ENCODE data around the gene DNAJC22. TPM values are rescaled to one million over a fixed set of nuclear protein-coding genes. Genes with fewer than 3 reads are reported as not detected.
A peak's percentile ranks its signal among the peaks of the same experiment; 100 is the strongest.
"Not testable (repeated sequence)": the region's sequence is repeated elsewhere in the genome, so short reads cannot be mapped to it uniquely, and the experiment has no call there.

Gene DNAJC22
- polyA plus RNA-seq, 1 donor: 50.0 TPM

DNA sequence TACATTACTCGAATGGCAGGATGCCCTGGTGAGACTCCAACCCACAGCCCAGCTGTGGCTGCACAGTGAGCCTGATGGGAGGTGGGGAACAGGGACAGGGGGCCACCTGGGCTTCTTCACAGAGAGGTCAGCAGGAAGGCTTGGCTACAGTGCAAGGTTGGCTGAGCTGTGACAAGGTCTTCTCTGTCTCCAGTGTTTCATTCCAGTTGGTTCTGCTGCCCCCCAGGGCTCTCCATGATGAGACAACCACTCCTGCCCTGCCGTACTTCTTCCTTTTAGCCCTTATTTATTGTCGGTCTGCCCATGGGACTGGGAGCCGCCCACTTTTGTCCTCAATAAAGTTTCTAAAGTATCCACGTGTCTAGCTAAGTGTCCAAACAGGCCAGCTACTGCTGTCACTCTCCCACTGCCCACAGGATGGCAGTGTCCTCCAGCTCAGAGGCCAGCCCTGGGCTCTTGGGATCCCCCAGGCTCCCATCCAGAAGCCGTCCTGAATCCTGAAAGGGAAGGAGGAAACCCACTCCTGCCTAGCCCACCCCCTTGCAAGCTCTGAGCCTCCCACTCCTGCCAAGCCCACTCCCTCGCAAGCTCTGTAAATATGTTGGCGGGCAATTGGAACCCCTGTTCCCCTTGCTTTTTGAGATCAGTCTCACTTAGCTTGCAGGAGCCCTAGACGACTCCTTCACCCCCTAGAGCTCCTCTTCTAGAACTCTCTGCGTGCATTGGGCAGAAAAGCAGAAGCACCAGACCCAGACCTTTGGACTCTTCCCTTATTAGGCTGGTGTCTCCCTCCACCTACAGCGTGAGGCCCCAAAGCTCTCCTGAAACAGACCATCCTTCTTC, 15.1 kb upstream of the DNAJC22 start:
- H3K36me3 ChIP-seq (ENCODE audit: control insufficient read depth, insufficient read depth, low read length): peaks cover 10% of the 10 kb centered on the region
- H3K27ac ChIP-seq (ENCODE audit: low read length): no peak overlapping the region
- peak; percentile 71 to 72 for DNase-seq
- peaks cover 10% of the 10 kb centered on the region for H3K9me3 ChIP-seq (ENCODE audit: control insufficient read depth, low read depth, low read length)
- H3K27me3 ChIP-seq (ENCODE audit: control insufficient read depth, insufficient read depth, low read length): peaks cover 44% of the 10 kb centered on the region
- no peak overlapping the region for H3K4me3 ChIP-seq (ENCODE audit: low read length)
- WGBS (ENCODE audit: insufficient coverage, low lambda C conversion rate): 17% methylated on average over 2 of the region's 11 CpGs
- H3K4me1 ChIP-seq (ENCODE audit: control insufficient read depth, insufficient read depth, low read length): peaks cover 21% of the 10 kb centered on the region

DNA sequence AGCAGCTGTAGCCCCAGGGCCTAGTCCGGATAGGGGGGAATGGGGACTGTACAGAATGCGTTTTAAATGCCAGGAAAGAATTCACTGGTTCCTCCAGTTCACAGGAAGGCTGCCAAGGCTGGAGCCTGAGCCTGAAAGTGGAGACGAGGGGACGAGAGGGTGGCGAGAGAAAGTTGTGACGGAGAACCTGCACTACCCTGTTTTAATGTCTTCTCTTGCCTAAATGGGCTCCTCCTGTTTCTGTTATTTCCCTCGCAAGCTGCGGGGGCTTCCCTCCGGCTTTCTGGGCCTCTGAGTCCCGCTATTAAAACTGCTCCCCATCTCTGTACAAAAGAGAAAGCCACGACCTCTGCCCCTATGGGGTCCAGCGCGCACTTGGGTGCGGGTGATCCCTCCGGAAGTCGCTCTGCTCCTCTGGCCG, 14.2 kb upstream of the DNAJC22 start:
- peaks cover 9% of the 10 kb centered on the region for H3K36me3 ChIP-seq (ENCODE audit: control insufficient read depth, insufficient read depth, low read length)
- no peak overlapping the region for H3K27ac ChIP-seq (ENCODE audit: low read length)
- no CpG with 5 or more reads among the region's 17 CpGs for WGBS (ENCODE audit: insufficient coverage, low lambda C conversion rate)
- peaks cover 53% of the 10 kb centered on the region for H3K27me3 ChIP-seq (ENCODE audit: control insufficient read depth, insufficient read depth, low read length)
- no peak overlapping the region for H3K4me3 ChIP-seq (ENCODE audit: low read length)
- peaks cover 28% of the 10 kb centered on the region for H3K4me1 ChIP-seq (ENCODE audit: control insufficient read depth, insufficient read depth, low read length)
- no peak for DNase-seq
- peaks cover 15% of the 10 kb centered on the region for H3K9me3 ChIP-seq (ENCODE audit: control insufficient read depth, low read depth, low read length)

DNA sequence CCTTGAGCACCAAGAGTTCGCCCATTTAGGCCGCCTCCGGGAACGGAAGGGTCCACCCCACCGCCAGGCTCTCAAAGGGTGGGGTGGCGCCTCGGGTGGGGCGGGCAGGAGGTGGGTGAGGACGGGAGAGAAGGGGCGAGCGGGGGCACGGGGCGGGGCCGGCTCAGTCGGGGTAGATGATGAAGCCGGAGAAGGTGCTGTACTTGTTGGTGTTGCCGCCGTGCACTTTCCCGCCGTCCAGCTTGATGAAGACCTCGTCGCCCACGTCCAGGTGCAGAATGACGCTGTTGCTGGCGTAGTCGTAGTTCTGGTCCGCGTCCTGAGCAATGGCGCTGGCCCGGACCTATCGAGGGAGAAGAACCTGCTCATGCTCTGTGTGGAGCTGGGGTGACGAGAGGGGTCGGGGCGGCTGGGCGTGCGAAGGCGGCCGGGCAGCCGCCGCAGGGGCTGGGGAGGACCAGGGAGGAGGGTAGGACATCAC, 13.8 kb upstream of the DNAJC22 start:
- Histone ChIP-seq H3K36me3 (ENCODE audit: control insufficient read depth, insufficient read depth, low read length) (peaks cover 9% of the 10 kb centered on the region), H3K27ac (ENCODE audit: low read length) (no peak overlapping the region), H3K4me1 (ENCODE audit: control insufficient read depth, insufficient read depth, low read length) (peaks cover 29% of the 10 kb centered on the region), H3K9me3 (ENCODE audit: control insufficient read depth, low read depth, low read length) (peaks cover 15% of the 10 kb centered on the region), H3K4me3 (ENCODE audit: low read length) (no peak overlapping the region), H3K27me3 (ENCODE audit: control insufficient read depth, insufficient read depth, low read length) (peaks cover 58% of the 10 kb centered on the region)
- no CpG with 5 or more reads among the region's 40 CpGs for WGBS (ENCODE audit: insufficient coverage, low lambda C conversion rate)
- DNase-seq: no peak

DNA sequence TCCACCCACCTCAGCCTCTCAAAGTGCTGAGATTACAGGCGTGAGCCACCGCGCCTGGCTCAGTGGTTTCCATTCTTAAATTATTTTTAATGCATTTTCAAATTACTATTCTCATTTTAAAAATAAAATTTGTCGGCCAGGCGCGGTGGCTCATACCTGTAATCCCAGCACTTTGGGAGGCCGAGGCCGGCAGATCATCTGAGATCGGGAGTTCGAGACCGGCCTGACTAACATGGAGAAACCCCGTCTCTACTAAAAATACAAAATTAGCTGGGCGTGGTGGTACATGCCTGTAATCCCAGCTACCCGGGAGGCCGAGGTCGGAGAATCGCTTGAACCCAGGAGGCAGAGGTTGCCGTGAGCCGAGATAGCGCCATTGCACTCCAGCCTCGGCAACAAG, 12.9 kb upstream of the DNAJC22 start:
- H3K4me1 ChIP-seq (ENCODE audit: control insufficient read depth, insufficient read depth, low read length): peaks cover 29% of the 10 kb centered on the region
- H3K27me3 ChIP-seq (ENCODE audit: control insufficient read depth, insufficient read depth, low read length): peaks cover 66% of the 10 kb centered on the region
- not testable (repeated sequence) for DNase-seq; H3K27ac ChIP-seq (ENCODE audit: low read length); H3K36me3 ChIP-seq (ENCODE audit: control insufficient read depth, insufficient read depth, low read length); H3K4me3 ChIP-seq (ENCODE audit: low read length)
- peaks cover 15% of the 10 kb centered on the region for H3K9me3 ChIP-seq (ENCODE audit: control insufficient read depth, low read depth, low read length)
- 20% methylated on average over 4 of the region's 21 CpGs for WGBS (ENCODE audit: insufficient coverage, low lambda C conversion rate)

DNA sequence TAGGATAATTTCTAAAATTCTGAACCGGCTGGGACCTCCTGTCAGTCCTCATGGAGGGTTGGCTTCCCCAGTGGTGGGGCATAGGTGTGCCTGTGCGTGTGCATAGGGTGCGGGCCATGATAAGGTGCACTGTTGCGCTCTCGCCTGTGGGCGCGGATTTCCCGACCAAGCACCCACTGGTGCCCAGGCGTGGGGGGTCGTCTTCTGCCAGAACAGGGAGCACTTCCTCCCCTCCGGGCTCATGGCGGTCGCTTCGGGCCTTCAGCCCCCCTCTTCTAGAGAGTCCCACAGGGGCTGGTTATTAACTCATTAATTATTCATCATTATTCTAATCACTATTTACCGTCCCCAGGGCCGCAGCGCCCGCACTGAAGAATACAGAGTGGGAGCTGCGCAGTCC, 12.5 kb upstream of the DNAJC22 start:
- H3K27me3 ChIP-seq (ENCODE audit: control insufficient read depth, insufficient read depth, low read length): peaks cover 71% of the 10 kb centered on the region
- DNase-seq: no peak

DNA sequence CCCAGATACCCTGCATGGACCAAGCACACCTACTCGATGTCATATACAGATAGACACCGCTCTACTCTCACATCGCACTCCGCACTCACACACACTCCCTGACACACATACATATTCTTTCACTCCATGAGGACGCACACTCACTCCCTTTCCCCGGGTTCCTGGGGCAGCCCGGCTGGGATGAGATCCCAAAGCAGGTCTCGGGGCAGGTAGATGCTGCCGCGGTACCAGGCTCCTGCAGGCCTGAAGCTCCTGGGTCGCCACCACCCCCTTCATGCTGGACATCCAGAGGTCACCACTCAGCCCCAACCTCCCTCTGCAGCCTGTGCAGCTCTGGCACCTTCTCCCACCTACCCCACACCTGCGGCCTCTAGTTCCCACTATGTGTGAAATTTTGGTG, 12.0 kb upstream of the DNAJC22 start:
- Histone ChIP-seq H3K27me3 (ENCODE audit: control insufficient read depth, insufficient read depth, low read length) (peaks cover 75% of the 10 kb centered on the region), H3K27ac (ENCODE audit: low read length) (no peak overlapping the region), H3K36me3 (ENCODE audit: control insufficient read depth, insufficient read depth, low read length) (peaks cover 2% of the 10 kb centered on the region), H3K9me3 (ENCODE audit: control insufficient read depth, low read depth, low read length) (peaks cover 15% of the 10 kb centered on the region), H3K4me3 (ENCODE audit: low read length) (no peak overlapping the region), H3K4me1 (ENCODE audit: control insufficient read depth, insufficient read depth, low read length) (peaks cover 35% of the 10 kb centered on the region)
- no CpG with 5 or more reads among the region's 12 CpGs for WGBS (ENCODE audit: insufficient coverage, low lambda C conversion rate)
- no peak for DNase-seq

More for the DNA sequence above, 12.5 kb upstream of the DNAJC22 start:
- Histone ChIP-seq H3K4me1 (ENCODE audit: control insufficient read depth, insufficient read depth, low read length) (peaks cover 31% of the 10 kb centered on the region), H3K9me3 (ENCODE audit: control insufficient read depth, low read depth, low read length) (peaks cover 15% of the 10 kb centered on the region), H3K36me3 (ENCODE audit: control insufficient read depth, insufficient read depth, low read length) (peaks cover 3% of the 10 kb centered on the region), H3K4me3 (ENCODE audit: low read length) (no peak overlapping the region), H3K27ac (ENCODE audit: low read length) (no peak overlapping the region)
- WGBS (ENCODE audit: insufficient coverage, low lambda C conversion rate): 0% methylated on average over 2 of the region's 19 CpGs

DNA sequence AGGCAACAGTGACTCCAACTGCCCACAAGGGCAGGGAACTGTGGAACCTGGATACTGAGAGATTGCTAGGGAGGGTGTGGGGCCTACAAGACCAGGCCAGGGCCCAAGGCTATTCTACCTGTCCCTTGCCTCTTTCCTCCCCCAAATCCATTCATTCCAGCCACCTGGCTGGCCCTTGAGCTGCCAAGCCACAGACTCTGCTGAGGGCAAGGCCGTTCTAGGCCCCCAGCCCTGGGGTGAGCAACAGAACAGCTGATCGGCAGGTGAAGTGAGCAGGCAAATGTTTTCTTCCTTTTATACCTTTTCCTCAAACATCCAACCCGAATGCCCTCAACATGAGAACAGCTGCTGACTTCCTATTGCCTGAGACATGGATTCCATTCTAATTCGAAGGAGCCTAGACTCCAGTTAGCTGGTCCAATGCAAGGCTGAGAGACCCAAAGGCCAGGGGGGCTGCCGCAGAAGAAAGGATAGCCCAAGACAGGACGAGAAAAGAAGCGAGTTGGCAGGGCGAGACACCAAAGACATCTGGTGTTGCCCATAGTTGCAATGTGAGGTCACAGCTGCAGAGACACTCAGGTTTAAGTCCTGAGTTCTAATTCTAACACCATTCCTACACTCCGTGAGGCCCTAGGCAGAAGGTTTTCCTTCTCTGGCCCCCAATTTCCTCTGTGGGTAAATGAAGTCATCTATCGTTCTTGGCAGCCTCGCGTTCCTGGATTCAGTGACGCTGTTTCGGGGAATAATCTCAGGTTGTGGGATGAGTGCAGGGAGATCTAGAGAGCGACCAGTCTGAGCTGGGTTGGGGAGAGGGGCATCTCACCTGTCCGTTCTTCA, 11.4 kb upstream of the DNAJC22 start:
- no peak overlapping the region for H3K4me3 ChIP-seq (ENCODE audit: low read length)
- H3K9me3 ChIP-seq (ENCODE audit: control insufficient read depth, low read depth, low read length): peaks cover 15% of the 10 kb centered on the region
- peaks cover 2% of the 10 kb centered on the region for H3K36me3 ChIP-seq (ENCODE audit: control insufficient read depth, insufficient read depth, low read length)
- peaks cover 38% of the 10 kb centered on the region for H3K4me1 ChIP-seq (ENCODE audit: control insufficient read depth, insufficient read depth, low read length)
- WGBS (ENCODE audit: insufficient coverage, low lambda C conversion rate): 30% methylated on average over 6 of the region's 16 CpGs
- peaks cover 82% of the 10 kb centered on the region for H3K27me3 ChIP-seq (ENCODE audit: control insufficient read depth, insufficient read depth, low read length)
- no peak overlapping the region for H3K27ac ChIP-seq (ENCODE audit: low read length)
- DNase-seq: no peak

DNA sequence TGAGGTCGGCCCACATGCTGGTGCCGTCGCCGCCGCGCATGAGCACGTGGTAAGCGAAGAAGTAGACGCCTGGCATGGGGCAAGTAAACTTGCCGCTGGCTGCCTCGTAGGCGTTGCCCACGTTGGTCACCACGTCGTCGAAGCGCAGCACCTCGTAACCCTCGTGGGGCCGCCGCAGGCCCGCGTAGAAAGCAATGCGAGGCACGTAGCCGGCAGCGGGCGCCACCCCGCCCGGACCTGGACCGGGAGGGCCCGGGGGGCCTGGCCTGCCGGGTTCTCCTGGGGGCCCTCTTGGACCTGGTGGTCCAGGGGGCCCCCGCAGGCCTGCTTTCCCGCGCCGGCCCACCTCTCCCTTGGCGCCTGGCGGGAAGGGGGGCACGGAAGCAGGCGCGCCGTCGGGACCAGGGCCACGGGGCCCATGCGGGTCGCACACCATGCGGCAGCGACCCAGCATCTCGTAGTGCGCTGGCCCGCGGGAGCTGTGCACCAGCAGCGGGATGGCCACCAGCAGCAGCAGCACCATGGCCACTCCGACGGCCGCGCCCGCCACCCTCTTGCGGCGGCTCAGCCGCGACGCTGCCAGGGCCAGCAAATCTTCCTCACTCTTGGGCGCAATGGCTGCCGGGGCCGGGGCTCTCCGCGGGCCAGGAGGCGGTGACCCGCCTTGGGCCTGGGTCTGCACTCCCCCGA, 10.6 kb upstream of the DNAJC22 start:
- H3K27ac ChIP-seq (ENCODE audit: low read length): no peak overlapping the region
- peaks cover 89% of the 10 kb centered on the region for H3K27me3 ChIP-seq (ENCODE audit: control insufficient read depth, insufficient read depth, low read length)
- no peaks in the 10 kb centered on the region for H3K36me3 ChIP-seq (ENCODE audit: control insufficient read depth, insufficient read depth, low read length)
- H3K4me3 ChIP-seq (ENCODE audit: low read length): no peak overlapping the region
- H3K4me1 ChIP-seq (ENCODE audit: control insufficient read depth, insufficient read depth, low read length): peaks cover 36% of the 10 kb centered on the region
- WGBS (ENCODE audit: insufficient coverage, low lambda C conversion rate): no CpG with 5 or more reads among the region's 72 CpGs
- no peak for DNase-seq
- peaks cover 15% of the 10 kb centered on the region for H3K9me3 ChIP-seq (ENCODE audit: control insufficient read depth, low read depth, low read length)

DNA sequence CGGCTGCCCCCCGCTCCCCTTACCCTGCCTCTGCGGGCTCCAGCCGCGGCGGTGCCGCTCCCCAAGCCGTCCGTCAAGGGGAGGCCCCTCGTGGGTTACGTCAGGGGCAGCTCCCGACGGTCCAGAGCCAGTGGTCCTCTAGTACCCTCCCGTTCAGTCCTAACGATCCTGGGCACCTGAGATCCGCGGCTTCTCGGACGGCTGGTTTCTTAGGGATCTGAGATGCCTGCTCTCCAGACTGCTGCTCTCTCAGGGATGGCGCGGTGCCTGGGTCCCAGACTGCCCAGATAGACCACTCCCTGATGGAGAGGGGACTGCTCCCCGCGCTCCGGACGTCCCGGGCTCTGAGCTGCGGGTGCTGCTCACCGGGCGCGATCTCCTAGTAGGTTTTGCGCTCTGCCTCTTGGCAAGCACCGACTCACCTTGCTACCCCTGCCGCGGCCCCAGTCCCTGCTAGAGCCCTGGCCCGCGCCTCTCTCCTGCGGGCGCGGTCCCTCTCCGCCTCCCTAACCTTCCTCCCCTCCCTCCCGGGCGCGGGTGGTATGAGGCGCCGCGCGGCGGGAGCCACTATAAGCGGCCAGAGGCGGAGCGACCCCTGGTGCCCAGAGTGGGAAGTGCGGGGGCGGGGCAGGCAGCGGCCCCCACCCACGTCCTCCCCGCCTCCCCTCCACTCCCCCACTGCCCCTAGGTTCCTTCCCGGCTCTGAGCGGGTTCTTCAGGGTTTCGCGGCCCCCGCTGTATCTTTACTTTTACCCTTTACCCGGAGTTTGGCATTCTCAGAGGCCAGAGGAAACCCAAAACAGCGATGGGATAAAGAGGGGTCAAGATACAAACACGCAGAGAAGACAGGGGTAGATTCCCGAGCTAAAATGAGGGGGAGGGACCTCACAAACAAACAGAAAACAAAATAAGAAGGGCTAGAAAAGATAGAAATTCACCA, 9.8 kb upstream of the DNAJC22 start, which contains the start of gene C1QL4:
Gene C1QL4, minus strand, starts transcription at position 544 of the 940 bp plus-strand sequence. CDS start 711 bp downstream, outside the sequence.
- Histone ChIP-seq H3K27me3 (ENCODE audit: control insufficient read depth, insufficient read depth, low read length) (peaks cover 97% of the 10 kb centered on the region), H3K27ac (ENCODE audit: low read length) (no peak within 1 kb of the TSS), H3K4me1 (ENCODE audit: control insufficient read depth, insufficient read depth, low read length) (peaks cover 29% of the 10 kb centered on the region), H3K4me3 (ENCODE audit: low read length) (peak within 1 kb of the TSS; percentile 34), H3K36me3 (ENCODE audit: control insufficient read depth, insufficient read depth, low read length) (no peaks in the 10 kb centered on the region), H3K9me3 (ENCODE audit: control insufficient read depth, low read depth, low read length) (peaks cover 16% of the 10 kb centered on the region)
- DNase-seq: peak; percentile 55 to 74
- no CpG with 5 or more reads among the region's 65 CpGs for WGBS (ENCODE audit: insufficient coverage, low lambda C conversion rate)

Data from large intestine (tissue), 3 donors.